Measurements from ENCODE around the gene CREB5.
"Not testable (repeated sequence)": the region's sequence is repeated elsewhere in the genome, so short reads cannot be mapped to it uniquely, and the experiment has no call there.

Gene CREB5

DNA sequence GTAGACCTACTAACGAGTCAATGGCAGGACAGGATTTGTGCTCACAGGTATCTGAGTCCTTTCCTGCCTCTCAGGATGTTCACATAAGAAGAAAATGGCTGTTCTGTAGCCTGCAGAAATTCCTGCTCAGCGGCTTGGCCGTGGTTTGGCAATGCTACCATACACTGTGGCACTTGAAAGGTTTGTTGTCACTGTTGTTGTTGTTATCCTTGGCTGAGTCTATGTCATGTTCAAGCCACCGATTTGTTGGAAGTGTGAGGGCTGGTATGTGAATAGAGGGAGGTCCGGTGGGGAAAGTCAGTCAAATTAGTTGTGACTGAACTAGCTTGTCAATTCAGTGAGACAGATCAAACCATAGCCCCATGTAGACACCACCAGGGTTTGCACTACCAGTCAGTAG is 345.9 kb downstream of the CREB5 start:
- DNase-seq = no peak

DNA sequence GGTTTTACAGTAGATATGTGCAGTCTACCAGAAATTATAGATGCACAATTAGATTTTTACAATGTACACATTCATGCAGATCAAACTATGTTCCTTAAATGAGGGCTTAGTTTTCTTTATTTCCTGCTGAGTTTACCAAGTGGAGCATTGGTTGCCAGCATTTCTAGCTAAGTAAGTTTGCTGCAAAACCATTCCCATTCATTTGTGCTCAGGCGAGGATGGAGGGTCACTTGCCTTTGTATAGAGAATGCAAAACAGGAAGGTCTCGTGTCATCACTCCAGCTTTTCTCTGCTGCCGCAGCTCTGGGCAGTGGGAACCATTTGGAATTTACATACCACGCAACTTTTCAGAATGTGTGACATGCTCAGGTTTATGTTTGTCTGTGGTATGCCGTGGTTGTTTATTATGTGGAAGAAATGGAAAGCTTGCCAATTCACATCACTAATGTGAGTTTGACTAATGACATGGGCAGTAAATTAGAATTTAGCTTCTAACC is 347.2 kb downstream of the CREB5 start:
- DNase-seq = no peak

GRCh38 chr7:28761505-28761904 is 349.2 kb downstream of the CREB5 start:
- no peak for DNase-seq

DNA sequence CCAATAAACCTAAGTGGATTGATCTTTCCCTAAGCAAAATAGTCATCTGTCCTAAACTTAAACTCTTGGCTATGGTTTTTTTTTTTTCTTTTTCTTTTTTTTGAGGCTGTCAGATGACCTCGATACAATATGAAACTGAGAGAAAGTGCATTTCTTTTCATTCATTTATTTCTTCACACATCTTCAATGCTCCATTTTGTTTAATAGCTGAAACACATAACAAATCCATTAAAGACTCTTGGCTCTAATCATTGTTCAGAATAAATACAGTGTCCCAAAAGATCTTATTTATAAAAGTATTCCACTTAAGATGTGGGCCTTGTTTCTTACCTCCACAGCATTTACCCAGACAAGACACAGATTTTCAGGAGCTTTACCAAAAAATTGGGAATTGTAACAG is 350.3 kb downstream of the CREB5 start:
- DNase-seq = no peak

DNA sequence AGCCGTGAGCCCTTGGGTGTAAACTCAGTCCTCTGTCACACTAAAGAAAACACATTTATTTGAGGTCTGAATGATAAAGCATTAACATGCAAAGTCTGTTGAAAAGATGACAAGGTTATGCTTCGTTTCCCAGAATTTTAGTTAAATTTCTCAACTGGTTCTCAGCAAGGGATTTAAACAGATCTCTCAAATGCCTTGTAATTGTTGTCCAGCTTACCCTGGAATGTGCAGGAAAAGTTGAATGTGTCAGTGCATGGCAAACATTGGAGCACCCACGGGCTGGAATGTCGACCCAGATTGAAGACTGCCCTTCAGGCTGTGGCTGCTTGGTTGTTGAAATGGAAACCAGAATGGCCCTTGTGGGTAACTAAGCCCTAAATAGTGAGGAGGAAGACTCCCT is 354.0 kb downstream of the CREB5 start:
- DNase-seq = no peak

- no peak for DNase-seq
Observed at GRCh38 chr7:28767356-28767755, 355.0 kb downstream of the CREB5 start.

- DNase-seq = no peak
Observed at GRCh38 chr7:28768577-28769147, 356.3 kb downstream of the CREB5 start.

DNA sequence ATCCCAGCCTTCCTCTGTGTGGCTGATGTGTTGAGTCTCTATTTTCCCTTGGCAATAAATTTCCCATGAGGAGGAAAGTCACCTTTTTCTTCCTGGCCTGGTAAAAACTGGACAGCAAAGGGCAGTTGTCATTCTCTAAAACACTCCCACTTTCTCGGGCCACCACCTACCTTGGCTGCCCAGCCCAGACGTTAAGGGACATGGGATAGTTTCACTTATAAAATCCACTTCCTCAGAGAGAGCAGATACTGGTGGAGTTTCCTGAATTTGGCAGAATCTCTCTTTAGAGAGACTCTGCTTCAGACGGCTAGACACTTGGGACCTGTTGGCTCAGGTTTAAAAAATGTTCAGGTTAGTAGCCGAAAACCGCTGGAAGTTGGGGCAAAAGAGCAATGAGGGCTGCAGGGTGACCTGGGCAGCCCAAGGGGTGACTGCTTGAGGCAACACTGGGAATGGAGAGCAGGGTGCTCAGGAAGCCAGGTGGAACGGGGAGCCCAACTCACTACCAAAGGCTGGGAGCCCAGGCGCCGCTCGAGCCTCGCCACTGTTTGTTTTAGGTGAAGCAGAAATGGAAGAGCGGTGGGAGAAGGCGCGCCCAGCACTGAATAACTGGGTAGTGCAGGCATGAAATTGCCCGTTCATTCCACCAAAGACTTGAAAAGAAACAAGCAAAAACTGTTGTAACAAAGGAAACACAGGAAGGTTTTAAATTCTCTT is 359.7 kb downstream of the CREB5 start:
- DNase-seq = no peak

GRCh38 chr7:28773423-28774145 is 361.3 kb downstream of the CREB5 start:
- DNase-seq = no peak

DNA sequence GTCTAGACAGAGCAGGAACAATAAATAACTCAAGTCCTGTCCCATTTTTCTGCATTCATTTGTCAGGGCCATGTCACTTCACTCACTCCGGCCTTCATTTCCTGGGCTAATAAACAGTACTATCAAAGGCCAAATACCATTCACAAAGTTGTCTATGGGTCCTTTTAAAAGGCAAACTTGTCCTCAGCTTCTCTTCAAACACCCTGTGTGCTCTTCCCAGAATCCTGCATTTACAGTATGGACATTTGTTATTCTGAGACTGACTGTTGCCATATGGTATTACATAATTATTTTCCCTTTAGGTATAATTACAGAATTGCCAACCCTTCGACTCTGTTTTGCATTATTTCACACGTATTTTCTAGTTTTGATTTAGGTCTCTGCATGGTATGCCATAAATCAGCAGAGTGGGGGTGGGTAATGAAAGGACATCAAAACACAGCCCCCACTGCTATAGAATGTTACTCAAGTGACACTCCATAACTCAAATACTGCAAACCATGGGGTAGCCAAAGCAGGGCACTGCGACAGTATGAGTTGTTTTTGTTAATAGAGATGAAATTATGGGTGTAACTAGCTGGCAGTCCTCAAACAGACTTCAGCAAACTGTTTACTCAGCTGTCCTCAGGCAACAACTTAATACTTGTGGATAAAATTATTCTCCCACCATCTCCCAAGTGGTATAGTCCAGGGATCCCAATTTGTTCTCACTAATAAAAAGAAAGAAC is 362.1 kb downstream of the CREB5 start:
- DNase-seq = no peak

DNA sequence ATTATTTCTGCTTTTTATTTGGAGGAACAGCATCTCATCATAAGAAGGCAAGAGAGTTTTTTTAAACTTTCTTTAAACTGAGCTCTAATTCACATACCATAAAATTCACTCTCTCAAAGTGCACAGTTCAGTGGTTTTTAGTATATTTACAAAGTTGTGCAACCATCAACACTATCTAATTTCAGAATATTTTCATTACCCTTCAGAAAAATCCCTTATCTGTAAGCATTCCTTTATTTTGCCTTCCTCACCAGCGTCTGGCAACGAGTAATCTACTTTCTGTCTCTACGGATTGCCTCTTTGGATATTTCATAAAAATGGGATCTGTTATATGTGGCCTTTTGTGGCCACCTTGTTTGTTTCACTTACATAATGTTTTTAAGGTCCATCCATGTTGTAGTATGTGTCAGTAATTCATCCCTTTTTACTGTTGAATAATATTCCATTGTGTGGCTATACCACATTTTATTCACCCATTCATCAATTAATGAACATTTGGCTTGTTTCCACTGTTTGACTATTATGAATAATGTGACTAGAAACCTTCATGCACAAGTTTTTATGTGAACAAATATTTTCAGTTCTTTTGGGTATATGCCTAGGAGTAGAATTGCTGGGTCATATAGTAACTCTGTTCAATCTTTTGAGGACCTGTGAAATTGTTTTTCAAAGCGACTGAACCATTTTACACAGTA is 364.3 kb downstream of the CREB5 start:
- DNase-seq = no peak

- no peak for DNase-seq
Observed at GRCh38 chr7:28778786-28779185, 366.5 kb downstream of the CREB5 start.

- DNase-seq = no peak
Observed at GRCh38 chr7:28779954-28780353, 367.6 kb downstream of the CREB5 start.

DNA sequence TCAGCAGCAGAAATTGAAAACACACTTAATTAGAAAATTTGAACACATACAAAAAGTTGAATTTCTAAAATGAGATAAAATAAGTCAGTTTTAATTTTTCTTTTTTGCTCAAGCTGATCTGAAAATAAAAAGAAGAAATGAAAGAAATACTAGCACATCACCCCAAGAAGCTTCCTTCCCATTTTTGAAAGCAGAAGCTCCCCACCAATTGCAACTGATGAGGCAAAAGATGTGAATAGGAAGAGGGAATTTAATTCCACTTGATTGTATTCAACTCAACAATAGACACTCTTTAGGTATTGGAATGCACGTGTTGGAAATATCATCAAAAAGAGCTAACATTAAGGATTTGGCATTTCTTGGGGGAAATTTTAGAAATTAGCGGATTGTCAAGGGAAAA is 370.0 kb downstream of the CREB5 start:
- no peak for DNase-seq

- DNase-seq = no peak
Observed at GRCh38 chr7:28784171-28784902, 372.0 kb downstream of the CREB5 start.

DNA sequence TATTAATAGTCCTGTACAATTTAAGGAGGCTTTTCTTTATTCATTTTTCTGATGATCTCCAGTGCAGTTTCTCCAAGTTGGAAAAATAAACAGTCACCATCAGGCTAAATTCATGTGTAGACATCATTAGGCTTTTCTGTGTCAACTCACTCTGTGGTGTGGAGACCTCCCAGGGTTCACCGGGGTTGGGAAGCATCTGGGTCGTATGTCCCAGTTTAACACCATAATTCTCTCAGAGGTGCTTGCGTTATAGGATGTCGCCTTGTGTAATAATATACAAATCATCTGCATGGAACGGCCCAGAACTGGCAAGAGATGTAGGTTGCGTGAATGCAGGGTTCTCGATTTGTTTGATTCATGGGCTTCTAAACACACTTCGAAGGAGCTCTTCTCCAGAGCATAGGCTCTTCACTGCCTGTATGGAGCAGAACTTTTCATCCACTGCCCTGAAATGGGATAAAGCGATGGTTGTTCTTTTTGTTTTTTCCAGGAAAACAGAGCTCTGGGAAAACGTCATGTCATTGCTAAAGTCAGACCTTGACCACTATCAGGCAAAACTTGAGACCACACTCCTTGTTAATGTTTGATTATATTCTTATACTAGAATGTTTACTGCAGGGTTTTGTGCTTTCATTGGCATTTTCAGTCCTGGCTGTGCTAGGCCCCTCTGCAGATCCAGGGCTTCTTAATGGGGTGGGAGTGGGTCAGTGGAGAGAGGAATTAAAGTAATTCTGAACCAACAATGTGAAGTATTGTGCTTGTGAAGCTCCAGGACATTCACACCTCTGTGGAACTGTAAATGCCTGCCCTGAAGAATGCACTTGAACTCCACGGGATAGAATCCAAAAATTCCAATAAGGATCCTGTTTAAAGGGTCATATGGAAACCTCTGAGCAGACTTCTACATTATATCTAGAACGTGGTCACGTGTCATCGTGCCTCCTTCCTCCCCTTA is 373.0 kb downstream of the CREB5 start:
- no peak for DNase-seq

GRCh38 chr7:28786156-28786555 is 373.8 kb downstream of the CREB5 start:
- not testable (repeated sequence) for DNase-seq

DNA sequence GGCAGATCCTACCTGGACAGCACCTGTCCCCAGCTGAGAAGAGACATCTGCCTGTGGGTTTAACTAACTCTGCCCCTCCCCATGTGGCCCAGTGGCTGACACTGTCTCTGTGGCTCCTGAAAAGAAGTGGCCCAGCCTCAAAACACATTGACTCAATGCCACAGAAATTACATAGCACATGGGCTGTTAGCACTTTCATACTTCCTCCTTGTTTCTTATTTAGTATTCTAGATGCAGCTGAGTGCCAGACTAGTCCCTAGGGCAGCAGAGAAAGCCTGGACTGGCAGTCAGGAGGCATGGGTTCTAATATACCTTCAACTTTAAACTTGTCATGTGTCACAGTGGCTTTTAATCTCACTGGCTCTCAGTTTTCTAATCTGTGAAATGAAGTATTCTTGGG is 374.8 kb downstream of the CREB5 start:
- DNase-seq = no peak

DNA sequence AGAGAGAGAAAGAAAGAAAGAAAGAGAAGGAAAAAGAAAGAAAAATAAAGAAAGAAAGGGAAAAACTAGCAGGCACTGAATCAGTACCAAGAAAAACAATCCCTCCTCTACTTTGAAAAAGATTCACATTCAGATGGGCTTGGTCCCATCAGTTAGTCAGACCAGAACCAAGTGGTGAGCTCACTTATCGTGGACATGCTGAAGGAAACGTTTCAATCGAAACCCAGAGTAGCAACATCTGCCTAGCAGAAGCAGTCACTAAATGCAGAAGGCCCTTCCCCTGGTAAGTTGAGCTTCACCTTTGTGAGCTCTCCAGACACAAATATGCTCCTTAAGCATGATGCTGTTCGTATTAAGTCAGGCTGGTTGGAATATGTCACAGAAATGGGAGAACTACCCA is 378.1 kb downstream of the CREB5 start:
- DNase-seq = no peak

DNA sequence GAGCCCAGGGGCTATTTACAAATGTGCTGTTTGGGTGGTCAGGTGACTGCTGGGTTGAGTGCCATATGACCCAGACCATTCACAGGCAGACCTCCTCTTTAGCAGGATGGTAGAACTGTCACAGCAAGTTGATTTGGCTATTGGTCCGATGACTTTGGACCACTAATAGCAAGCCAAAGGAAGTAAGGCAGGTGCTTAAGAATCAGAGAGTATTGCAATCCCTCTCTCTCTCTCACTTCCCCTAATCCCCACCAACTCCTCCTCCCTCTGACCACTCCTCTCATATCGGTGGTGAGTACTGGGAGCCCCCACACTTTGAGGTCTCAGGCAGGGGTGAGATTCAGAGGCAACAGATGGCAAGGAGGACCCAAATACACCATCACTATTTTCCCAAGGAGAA is 380.5 kb downstream of the CREB5 start:
- DNase-seq = no peak

Data from CD4-positive, alpha-beta T cell treated with Interferon alpha-2 for 1 hour (primary cell).